Measurements from ENCODE around the gene ATP6AP2.
"Not testable (repeated sequence)": the region's sequence is repeated elsewhere in the genome, so short reads cannot be mapped to it uniquely, and the experiment has no call there.

Gene ATP6AP2

DNA sequence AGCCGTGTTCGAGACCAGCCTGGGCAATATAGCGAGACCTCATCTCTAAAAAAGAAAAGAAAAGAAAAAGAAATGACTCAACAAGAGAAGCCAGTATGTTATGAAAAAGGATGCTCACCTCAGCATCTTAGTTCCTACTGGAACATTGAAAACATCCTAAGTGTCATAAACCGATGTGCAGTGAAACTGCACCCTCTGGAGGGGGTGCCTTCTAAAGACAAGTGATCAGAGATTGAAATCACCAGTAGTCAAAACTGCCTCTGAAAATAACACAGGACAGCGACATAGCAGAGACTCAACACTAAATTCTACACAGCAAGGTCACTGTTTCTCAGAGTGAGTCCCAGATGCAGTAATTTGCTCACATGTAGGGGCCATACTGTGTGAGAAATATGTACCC, 28.0 kb upstream of the ATP6AP2 start:
- DNase-seq (ENCODE audit: low spot score), result no peak
- TF ChIP-seq, protein P1, sequence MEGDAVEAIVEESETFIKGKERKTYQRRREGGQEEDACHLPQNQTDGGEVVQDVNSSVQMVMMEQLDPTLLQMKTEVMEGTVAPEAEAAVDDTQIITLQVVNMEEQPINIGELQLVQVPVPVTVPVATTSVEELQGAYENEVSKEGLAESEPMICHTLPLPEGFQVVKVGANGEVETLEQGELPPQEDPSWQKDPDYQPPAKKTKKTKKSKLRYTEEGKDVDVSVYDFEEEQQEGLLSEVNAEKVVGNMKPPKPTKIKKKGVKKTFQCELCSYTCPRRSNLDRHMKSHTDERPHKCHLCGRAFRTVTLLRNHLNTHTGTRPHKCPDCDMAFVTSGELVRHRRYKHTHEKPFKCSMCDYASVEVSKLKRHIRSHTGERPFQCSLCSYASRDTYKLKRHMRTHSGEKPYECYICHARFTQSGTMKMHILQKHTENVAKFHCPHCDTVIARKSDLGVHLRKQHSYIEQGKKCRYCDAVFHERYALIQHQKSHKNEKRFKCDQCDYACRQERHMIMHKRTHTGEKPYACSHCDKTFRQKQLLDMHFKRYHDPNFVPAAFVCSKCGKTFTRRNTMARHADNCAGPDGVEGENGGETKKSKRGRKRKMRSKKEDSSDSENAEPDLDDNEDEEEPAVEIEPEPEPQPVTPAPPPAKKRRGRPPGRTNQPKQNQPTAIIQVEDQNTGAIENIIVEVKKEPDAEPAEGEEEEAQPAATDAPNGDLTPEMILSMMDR (IDR thresholded peaks at IDR 0.05; ENCODE audit: borderline replicate concordance, control extremely low read depth, extremely low read depth, insufficient read depth, missing control alignments), result no peak
- in situ Hi-C loops (cut with MboI; ENCODE audit: low sequenced_read_pairs, unreplicated experiment), result loop anchor here (25.0 kb wide), 1 partner anchor 235 kb away; no protein-coding TSS in a partner anchor

DNA sequence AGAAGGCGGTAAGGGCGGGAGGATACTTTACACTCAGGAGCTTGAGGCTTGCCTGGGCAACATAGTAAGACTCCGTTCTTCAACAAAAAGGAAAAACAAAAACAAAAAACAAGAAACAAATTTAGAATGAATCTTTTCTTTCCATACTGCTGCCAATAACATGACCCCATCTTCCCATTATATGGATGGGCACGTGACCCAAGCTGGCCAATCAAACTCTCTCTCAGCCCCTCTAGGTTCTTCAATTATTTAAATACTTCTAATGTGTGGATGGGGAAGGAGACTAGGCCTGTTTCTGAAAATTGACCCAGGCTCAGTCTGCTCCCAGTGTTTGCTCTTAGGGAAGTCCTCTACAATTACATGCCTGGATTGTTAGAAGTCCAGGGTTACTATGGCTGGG, 22.2 kb upstream of the ATP6AP2 start:
- TF ChIP-seq, protein P1 (IDR thresholded peaks at IDR 0.05; ENCODE audit: borderline replicate concordance, control extremely low read depth, extremely low read depth, insufficient read depth, missing control alignments), result no peak
- no peak for DNase-seq (ENCODE audit: low spot score)
- in situ Hi-C loops (cut with MboI; ENCODE audit: low sequenced_read_pairs, unreplicated experiment), result loop anchor here (25.0 kb wide), 1 partner anchor 229 kb away; no protein-coding TSS in a partner anchor

DNA sequence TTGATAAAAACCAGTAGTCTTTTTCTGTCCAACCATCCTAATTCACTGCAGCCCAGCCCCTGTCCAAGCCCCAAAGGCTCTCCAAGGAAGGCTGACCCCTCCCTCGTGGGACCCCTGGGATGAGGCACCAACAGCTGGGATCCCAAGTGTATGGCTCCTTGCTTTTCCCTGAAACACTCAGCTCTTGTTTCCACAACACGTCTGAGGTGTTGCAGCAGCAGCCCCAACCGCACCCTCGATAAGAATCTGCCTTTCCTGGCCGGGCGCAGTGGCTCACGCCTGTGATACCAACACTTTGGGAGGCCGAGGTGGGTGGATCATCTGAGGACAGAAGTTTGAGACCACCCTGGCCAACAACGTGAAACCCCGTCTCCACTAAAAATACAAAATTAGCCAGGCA, 17.0 kb upstream of the ATP6AP2 start:
- in situ Hi-C loops (cut with MboI; ENCODE audit: low sequenced_read_pairs, unreplicated experiment), result loop anchor here (25.0 kb wide), 1 partner anchor 224 kb away; no protein-coding TSS in a partner anchor
- DNase-seq (ENCODE audit: low spot score), result no peak
- TF ChIP-seq, protein P1 (IDR thresholded peaks at IDR 0.05; ENCODE audit: borderline replicate concordance, control extremely low read depth, extremely low read depth, insufficient read depth, missing control alignments), result no peak

DNA sequence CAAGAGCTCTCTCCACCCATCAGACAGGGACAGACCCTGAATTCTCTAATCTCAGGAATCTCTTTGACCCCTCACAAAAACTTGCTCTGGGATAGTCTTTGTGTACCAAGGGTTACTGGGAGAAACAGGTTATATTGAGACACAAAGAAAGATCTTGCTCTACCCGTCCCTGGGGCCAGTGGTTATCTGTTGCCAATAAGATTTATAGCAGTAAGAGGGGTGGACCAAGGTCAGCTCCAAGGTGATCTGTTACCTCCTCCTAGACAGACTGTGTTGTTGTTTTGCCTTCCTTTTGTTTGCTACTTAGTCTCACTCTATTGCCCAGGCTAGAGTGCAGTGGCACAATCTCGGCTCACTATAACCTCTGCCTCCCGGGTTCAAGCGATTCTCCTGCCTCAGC, 16.3 kb upstream of the ATP6AP2 start:
- no peak for DNase-seq (ENCODE audit: low spot score)
- TF ChIP-seq, protein P1 (IDR thresholded peaks at IDR 0.05; ENCODE audit: borderline replicate concordance, control extremely low read depth, extremely low read depth, insufficient read depth, missing control alignments), result no peak
- in situ Hi-C loops (cut with MboI; ENCODE audit: low sequenced_read_pairs, unreplicated experiment), result loop anchor here (25.0 kb wide), 1 partner anchor 223 kb away; no protein-coding TSS in a partner anchor

DNA sequence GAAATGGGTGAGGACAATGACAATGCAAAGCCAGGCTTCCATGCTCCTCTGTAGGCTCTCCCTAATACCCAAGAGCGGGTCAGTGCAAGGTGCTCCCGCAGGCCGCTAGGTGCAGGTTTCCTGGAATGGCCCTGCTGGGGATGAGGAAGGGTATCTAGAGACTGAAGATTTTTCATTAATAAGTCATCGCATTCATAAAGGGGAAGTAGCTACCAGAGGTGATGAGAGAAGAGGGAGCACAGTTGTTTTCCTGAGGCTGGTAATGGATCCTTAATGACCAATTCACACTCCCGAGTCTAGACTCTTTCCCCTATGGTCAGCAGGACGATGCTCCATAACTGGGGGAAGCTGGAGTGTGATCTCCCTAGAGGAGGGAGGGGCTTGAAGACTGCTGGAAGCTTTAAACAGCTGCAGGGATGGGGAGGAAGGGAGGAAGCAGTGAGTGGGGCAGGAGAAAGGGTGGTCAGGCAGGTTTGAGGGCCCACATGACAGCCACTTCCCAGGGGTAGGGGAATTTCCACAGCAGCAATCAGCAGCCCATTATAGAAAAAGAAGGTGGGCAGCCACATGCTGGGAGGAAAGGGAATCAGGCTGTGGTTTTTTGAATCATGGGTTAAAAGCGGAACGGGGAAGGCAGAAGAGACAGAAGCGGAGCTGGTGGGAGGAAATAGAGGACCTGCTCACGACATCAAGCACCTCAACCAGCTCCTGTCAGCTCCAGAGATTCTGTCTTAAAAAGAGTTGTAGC, 10.2 kb upstream of the ATP6AP2 start:
- peak; percentile 38 for DNase-seq (ENCODE audit: low spot score)
- TF ChIP-seq, protein P1 (IDR thresholded peaks at IDR 0.05; ENCODE audit: borderline replicate concordance, control extremely low read depth, extremely low read depth, insufficient read depth, missing control alignments), result no peak
- in situ Hi-C loops (cut with MboI; ENCODE audit: low sequenced_read_pairs, unreplicated experiment), result loop anchor here (25.0 kb wide), 1 partner anchor 217 kb away; no protein-coding TSS in a partner anchor

DNA sequence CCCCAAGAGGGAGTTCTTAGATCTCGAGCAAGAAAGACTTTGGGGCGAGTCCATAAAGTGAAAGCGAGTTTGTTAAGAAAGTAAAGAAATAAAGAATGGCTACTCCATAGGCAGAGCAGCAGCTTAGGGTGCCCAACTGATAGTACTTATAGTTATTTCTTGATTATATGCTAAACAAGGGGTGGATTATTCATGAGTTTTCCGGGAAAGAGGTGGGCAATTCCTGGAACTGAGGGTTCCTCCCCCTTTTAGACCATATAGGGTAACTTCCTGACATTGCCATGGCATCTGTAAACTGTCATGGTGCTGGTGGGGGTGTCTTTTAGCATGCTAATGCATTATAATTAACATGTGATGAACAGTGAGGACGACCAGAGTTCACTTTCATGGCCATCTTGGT, 9.6 kb upstream of the ATP6AP2 start:
- in situ Hi-C loops (cut with MboI; ENCODE audit: low sequenced_read_pairs, unreplicated experiment), result loop anchor here (25.0 kb wide), 1 partner anchor 216 kb away; no protein-coding TSS in a partner anchor

DNA sequence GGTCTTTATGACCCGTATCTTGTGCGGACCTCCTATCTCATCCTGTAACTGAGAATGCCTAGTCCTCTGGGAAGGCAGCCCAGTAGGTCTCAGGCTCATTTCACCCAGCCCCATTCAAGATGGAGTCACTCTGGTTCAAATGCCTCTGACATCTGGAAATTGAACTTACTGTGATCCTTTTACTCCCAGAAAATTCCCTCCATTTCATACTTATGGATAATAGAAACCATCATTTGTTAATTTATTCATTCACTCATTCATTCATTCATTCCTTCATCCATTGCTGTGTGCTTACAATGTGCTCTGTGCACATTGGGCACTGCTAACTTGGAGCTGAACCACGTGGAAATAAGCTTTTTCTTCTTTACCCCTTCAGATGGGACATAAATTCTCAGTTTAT, 9.2 kb upstream of the ATP6AP2 start:
- TF ChIP-seq, protein P1 (IDR thresholded peaks at IDR 0.05; ENCODE audit: borderline replicate concordance, control extremely low read depth, extremely low read depth, insufficient read depth, missing control alignments), result no peak
- in situ Hi-C loops (cut with MboI; ENCODE audit: low sequenced_read_pairs, unreplicated experiment), result loop anchor here (25.0 kb wide), 1 partner anchor 216 kb away; no protein-coding TSS in a partner anchor
- DNase-seq (ENCODE audit: low spot score), result no peak

More for the DNA sequence above, 9.6 kb upstream of the ATP6AP2 start:
- DNase-seq (ENCODE audit: low spot score), result not testable (repeated sequence)

Measured in GM13976 (cell line).